Subcutaneous adipose tissue (tissue), 4 donors: ENCODE data around the gene PCDHGA12. TPM values are rescaled to one million over a fixed set of nuclear protein-coding genes. Genes with fewer than 3 reads are reported as not detected.
"Not testable (repeated sequence)": the region's sequence is repeated elsewhere in the genome, so short reads cannot be mapped to it uniquely, and the experiment has no call there.

Experiments used
- CTCF ChIP-seq: fragments of 450-650 bp; IDR thresholded peaks from one replicate; pipeline ENCODE4 v1.5.1; 2016; ENCODE audit warnings: low read depth, mild to moderate bottlenecking, control low read depth, antibody characterized with exemption, moderate library complexity
- total RNA-seq, 4 donors: library from RNA; depleted of rRNA; stranded (reverse); fragments of >200 nt; gene quantifications; one replicate each; pipeline ENCODE4 v1.1.0, GENCODE V29; 2016

PCDHGA12 gene
- total RNA-seq, 4 donors from 2014 or later, result 3.8 to 9.2 (median 5.7) TPM

- TF ChIP-seq CTCF, result no peak
These were observed 40.9 kb upstream of the PCDHGA12 start for GRCh38 chr5:141389153-141390042.

GRCh38 chr5:141392429-141393198 lies 37.7 kb upstream of the PCDHGA12 start, which contains the start of gene PCDHGA8:
TSS of gene PCDHGA8 (plus strand) at chr5:141392633. CDS start at chr5:141392814, 181 bp downstream.
- no peak for TF ChIP-seq CTCF

GRCh38 chr5:141393267-141393666 lies 37.0 kb upstream of the PCDHGA12 start:
- TF ChIP-seq CTCF, result no peak

GRCh38 chr5:141397756-141398551 lies 32.4 kb upstream of the PCDHGA12 start, which contains the start of gene PCDHGB5:
TSS of gene PCDHGB5 (plus strand) at chr5:141397947. CDS start at chr5:141398128, 181 bp downstream.
- TF ChIP-seq CTCF, result not testable (repeated sequence)

GRCh38 chr5:141398608-141399007 lies 31.7 kb upstream of the PCDHGA12 start:
- TF ChIP-seq CTCF, result no peak

GRCh38 chr5:141399555-141400258 lies 30.6 kb upstream of the PCDHGA12 start:
- no peak for TF ChIP-seq CTCF
